CD14-positive monocyte (primary cell): ENCODE results near the gene IFFO2. TPM values are rescaled to one million over a fixed set of nuclear protein-coding genes. Genes with fewer than 3 reads are reported as not detected.

Experiments
- DNase-seq, 3 donors: peaks; one replicate each; pipeline ENCODE4 v3.0.0-alpha.2; 2011 to 2022
- H2AFZ ChIP-seq: 2 replicates; pipeline ENCODE4 v1.6.0; 2012; ENCODE audit warnings: mild to moderate bottlenecking, low read depth, low read length, inconsistent platforms; ENCODE audit not compliant: insufficient read depth, poor library complexity, severe bottlenecking
- H3K27ac ChIP-seq, 2 donors: 1 replicate in 1 of 2; 2 replicates in 1 of 2; pipeline ENCODE4 v1.5.1; 2012 to 2013; ENCODE audit warnings: low read length in 2 of 2, control low read depth in 1 of 2, inconsistent platforms in 1 of 2, low read depth in 1 of 2, mild to moderate bottlenecking in 1 of 2
- H3K27me3 ChIP-seq, 2 donors: one replicate each; pipeline versions ENCODE4 v1.6.0 to v1.6.1; 2011 to 2013; ENCODE audit warnings: low read length in 2 of 2; ENCODE audit not compliant: control insufficient read depth in 2 of 2, insufficient read depth in 2 of 2
- H3K36me3 ChIP-seq, 2 donors: replicated peaks in 1 of 2; 1 replicate in 1 of 2; 2 replicates in 1 of 2; pipeline versions ENCODE4 v1.5.1 to v1.6.1; 2012 to 2013; ENCODE audit warnings: low read length in 2 of 2, control low read depth in 1 of 2, inconsistent platforms in 1 of 2, mild to moderate bottlenecking in 1 of 2; ENCODE audit not compliant: insufficient read depth in 2 of 2, control insufficient read depth in 1 of 2
- H3K4me1 ChIP-seq, 2 donors: 1 replicate in 1 of 2; 2 replicates in 1 of 2; pipeline versions ENCODE4 v1.5.1 to v1.6.1; 2012 to 2013; ENCODE audit warnings: low read length in 2 of 2, control low read depth in 1 of 2, inconsistent platforms in 1 of 2, mild to moderate bottlenecking in 1 of 2, moderate library complexity in 1 of 2; ENCODE audit not compliant: insufficient read depth in 2 of 2, control insufficient read depth in 1 of 2
- H3K4me2 ChIP-seq: replicated peaks from 2 replicates; pipeline ENCODE3; 2012; ENCODE audit warnings: low read length, moderate library complexity, mild to moderate bottlenecking; ENCODE audit not compliant: poor library complexity, severe bottlenecking; ENCODE audit errors: extremely low read depth
- H3K4me3 ChIP-seq, 3 experiments: fragments of 200-600 bp in 1 of 3; sonication (generic) in 1 of 3; replicated peaks in 1 of 3; 1 replicate in 2 of 3; 2 replicates in 1 of 3; pipeline ENCODE4 v1.5.1; 2011 to 2013; ENCODE audit warnings: low read length in 3 of 3, mild to moderate bottlenecking in 3 of 3, control low read depth in 2 of 3, low read depth in 2 of 3, inconsistent platforms in 1 of 3, moderate library complexity in 1 of 3
- H3K79me2 ChIP-seq: 2 replicates; pipeline ENCODE4 v1.6.0; 2012; ENCODE audit warnings: mild to moderate bottlenecking, control low read depth, inconsistent platforms, low read length, moderate library complexity; ENCODE audit not compliant: insufficient read depth
- H3K9ac ChIP-seq: 2 replicates; pipeline ENCODE4 v1.6.0; 2017; ENCODE audit warnings: low read length, mild to moderate bottlenecking; ENCODE audit not compliant: insufficient read depth, poor library complexity, severe bottlenecking
- H3K9me3 ChIP-seq, 2 donors: replicated peaks in 1 of 2; 1 replicate in 1 of 2; 2 replicates in 1 of 2; pipeline versions ENCODE4 v1.5.1 to v1.6.1; 2012 to 2013; ENCODE audit warnings: low read length in 2 of 2, control low read depth in 1 of 2; ENCODE audit not compliant: control insufficient read depth in 1 of 2, insufficient read depth in 1 of 2
- H4K20me1 ChIP-seq: 2 replicates; pipeline ENCODE4 v1.6.0; 2012; ENCODE audit warnings: mild to moderate bottlenecking, low read length, control low read depth, moderate library complexity; ENCODE audit not compliant: insufficient read depth
- H3K27ac Mint-ChIP-seq, 7 donors: one replicate each; pipeline ENCODE4 v1.8.0; 2020; ENCODE audit warnings: mild to moderate bottlenecking in 7 of 7, mixed read lengths in 7 of 7, moderate library complexity in 6 of 7, inconsistent platforms in 2 of 7
- H3K27me3 Mint-ChIP-seq, 3 donors: one replicate each; pipeline ENCODE4 v1.8.0; 2021 to 2022; ENCODE audit warnings: low read depth in 3 of 3, mild to moderate bottlenecking in 3 of 3, mixed read lengths in 3 of 3, moderate library complexity in 3 of 3, inconsistent platforms in 1 of 3
- H3K36me3 Mint-ChIP-seq, 2 donors: one replicate each; pipeline ENCODE4 v1.8.0; 2020; ENCODE audit warnings: mixed read lengths in 2 of 2, inconsistent platforms in 1 of 2, mild to moderate bottlenecking in 1 of 2
- H3K4me1 Mint-ChIP-seq: one replicate; pipeline ENCODE4 v1.8.0; 2020; ENCODE audit warnings: mild to moderate bottlenecking, mixed read lengths
- H3K4me3 Mint-ChIP-seq, 2 donors: one replicate each; pipeline ENCODE4 v1.8.0; 2020; ENCODE audit warnings: mild to moderate bottlenecking in 2 of 2, mixed read lengths in 2 of 2, moderate library complexity in 1 of 2
- H3K9me3 Mint-ChIP-seq, 7 donors: one replicate each; pipeline ENCODE4 v1.8.0; 2020 to 2022; ENCODE audit warnings: mixed read lengths in 7 of 7, mild to moderate bottlenecking in 6 of 7, moderate library complexity in 6 of 7, inconsistent platforms in 2 of 7
- CTCF ChIP-seq: fragments of 200-600 bp; IDR thresholded peaks from one replicate; pipeline ENCODE4 v1.8.0; 2022; ENCODE audit warnings: antibody characterized with exemption, mild to moderate bottlenecking
- WGBS: methylation state at CpG from one replicate; pipeline ENCODE4 v1.1.5; 2013; ENCODE audit warnings: missing lambda C conversion rate; ENCODE audit not compliant: insufficient coverage; 5-methylcytosine and 5-hydroxymethylcytosine counted together
- intact Hi-C, 2 donors: fragments of 100-400 bp; cut with micrococcal nuclease; formaldehyde crosslinking; loops; one replicate each; pipeline versions ENCODE4 v1.15.0 to v1.15.1; 2023
- polyA plus RNA-seq, 3 donors: library from polyadenylated mRNA; depleted of rRNA in 1 of 3; unstranded in 2 of 3; stranded (reverse) in 1 of 3; fragments of 300-500 nt in 2 of 3; fragments of >200 nt in 1 of 3; fragmentation: Illumina TruSeq in 2 of 3; gene quantifications; 1 replicate in 2 of 3; 2 replicates in 1 of 3; pipeline ENCODE4 v1.2.3, GENCODE V29; 2012 to 2021

The IFFO2 gene
- polyA plus RNA-seq, 3 donors: 0.78 to 17.5 (median 0.94) TPM

- Histone ChIP-seq H2AFZ (no peak overlapping the region), H3K79me2 (no peaks in the 10 kb centered on the region), H3K9ac (no peak overlapping the region), H3K4me1 (no peaks in the 10 kb centered on the region), H3K9me3 (no peaks in the 10 kb centered on the region), H3K27me3 (no peaks in the 10 kb centered on the region), H3K4me2 (no peak overlapping the region), H3K36me3 (peaks cover 33 to 44% of the 10 kb centered on the region in 2 donors), H3K27ac (no peak overlapping the region), H3K4me3 (no peak overlapping the region), H4K20me1 (no peaks in the 10 kb centered on the region)
- H3K4me1 Mint-ChIP-seq: no peaks in the 10 kb centered on the region
- H3K9me3 Mint-ChIP-seq: peaks cover 0 to 4% (median 0%) of the 10 kb centered on the region in 7 donors
- 100% methylated on average over 1 of the region's 2 CpGs for WGBS
- no peak for TF ChIP-seq CTCF
- no peak overlapping the region for H3K4me3 Mint-ChIP-seq
- DNase-seq: no peak
- H3K27me3 Mint-ChIP-seq: no peaks in the 10 kb centered on the region
- intact Hi-C loops: no loop called here
- no peak overlapping the region for H3K27ac Mint-ChIP-seq
- peaks cover 42 to 65% of the 10 kb centered on the region in 2 donors for H3K36me3 Mint-ChIP-seq
Observed at GRCh38 chr1:18881164-18881563, 75.3 kb downstream of the IFFO2 start.

- no peak overlapping the region for H2AFZ ChIP-seq
- H3K79me2 ChIP-seq: no peaks in the 10 kb centered on the region
- H3K36me3 Mint-ChIP-seq: peaks cover 39 to 64% of the 10 kb centered on the region in 2 donors
- H4K20me1 ChIP-seq: no peaks in the 10 kb centered on the region
- no peaks in the 10 kb centered on the region for H3K9me3 Mint-ChIP-seq
- WGBS: 86% methylated on average over 1 of the region's 1 CpG
- DNase-seq: no peak
- no peaks in the 10 kb centered on the region for H3K4me1 ChIP-seq
- H3K4me2 ChIP-seq: no peak overlapping the region
- no peak overlapping the region for H3K4me3 Mint-ChIP-seq
- no peak overlapping the region for H3K9ac ChIP-seq
- H3K4me3 ChIP-seq: no peak overlapping the region
- intact Hi-C loops: no loop called here
- H3K27me3 Mint-ChIP-seq: no peaks in the 10 kb centered on the region
- H3K36me3 ChIP-seq: peaks cover 30 to 43% of the 10 kb centered on the region in 2 donors
- no peak overlapping the region for H3K27ac ChIP-seq
- H3K9me3 ChIP-seq: no peaks in the 10 kb centered on the region
- H3K4me1 Mint-ChIP-seq: no peaks in the 10 kb centered on the region
- H3K27ac Mint-ChIP-seq: peak overlapping the region in 2 of 7 donors; percentile 8 to 32
- no peaks in the 10 kb centered on the region for H3K27me3 ChIP-seq
- no peak for TF ChIP-seq CTCF
Observed at GRCh38 chr1:18880585-18880984, 75.9 kb downstream of the IFFO2 start.
